Osteocyte (in vitro differentiated cells): ENCODE measurements around the gene ZMYND8. TPM values are rescaled to one million over a fixed set of nuclear protein-coding genes. Genes with fewer than 3 reads are reported as not detected.
"Not testable (repeated sequence)": the region's sequence is repeated elsewhere in the genome, so short reads cannot be mapped to it uniquely, and the experiment has no call there.

ENCODE experiments used
- DNase-seq: peaks from one replicate; pipeline ENCODE4 v3.0.0; 2021; ENCODE audit warnings: mixed read lengths; ENCODE audit not compliant: unreplicated experiment; ENCODE audit errors: extremely low spot score
- H3K27ac Mint-ChIP-seq: one replicate; pipeline ENCODE4 v1.8.0; 2021; ENCODE audit warnings: mild to moderate bottlenecking, mixed read lengths; ENCODE audit not compliant: unreplicated experiment
- H3K27me3 Mint-ChIP-seq: one replicate; pipeline ENCODE4 v1.8.0; 2021; ENCODE audit warnings: mixed read lengths; ENCODE audit not compliant: unreplicated experiment
- H3K36me3 Mint-ChIP-seq: one replicate; pipeline ENCODE4 v1.8.0; 2021; ENCODE audit warnings: mixed read lengths; ENCODE audit not compliant: unreplicated experiment
- H3K4me1 Mint-ChIP-seq: one replicate; pipeline ENCODE4 v1.8.0; 2021; ENCODE audit warnings: mixed read lengths; ENCODE audit not compliant: unreplicated experiment
- H3K4me3 Mint-ChIP-seq: one replicate; pipeline ENCODE4 v1.8.0; 2021; ENCODE audit warnings: mild to moderate bottlenecking, moderate library complexity, mixed read lengths; ENCODE audit not compliant: unreplicated experiment
- H3K9me3 Mint-ChIP-seq: one replicate; pipeline ENCODE4 v1.8.0; 2021; ENCODE audit warnings: mixed read lengths; ENCODE audit not compliant: unreplicated experiment
- CTCF ChIP-seq: fragments of 200-600 bp; sonication (generic); IDR thresholded peaks from 2 replicates; pipeline ENCODE4 v1.5.0; 2021; ENCODE audit warnings: antibody characterized with exemption, mild to moderate bottlenecking, moderate library complexity
- total RNA-seq: library from RNA; stranded (reverse); gene quantifications from 2 replicates; pipeline ENCODE4 v1.2.1, GENCODE V29; 2021

ZMYND8 gene
- total RNA-seq, 1 donor from 2014 or later: 96.5 TPM

- Mint-ChIP-seq H3K27me3 (no peaks in the 10 kb centered on the region), H3K9me3 (peaks cover 6% of the 10 kb centered on the region), H3K36me3 (no peaks in the 10 kb centered on the region), H3K4me3 (no peak overlapping the region), H3K27ac (no peak overlapping the region), H3K4me1 (peaks cover 20% of the 10 kb centered on the region)
- no peak for TF ChIP-seq CTCF
- no peak for DNase-seq
Measured at GRCh38 chr20:47396762-47397476, 40.4 kb upstream of the ZMYND8 start.

GRCh38 chr20:47393796-47394514, 37.5 kb upstream of the ZMYND8 start:
- H3K4me1 Mint-ChIP-seq: peaks cover 30% of the 10 kb centered on the region
- DNase-seq, H3K4me3 Mint-ChIP-seq, H3K27me3 Mint-ChIP-seq, H3K36me3 Mint-ChIP-seq, H3K27ac Mint-ChIP-seq, H3K9me3 Mint-ChIP-seq: not testable (repeated sequence)

- Mint-ChIP-seq H3K27ac (peak overlapping the region; percentile 86), H3K4me1 (peaks cover 26% of the 10 kb centered on the region), H3K4me3 (no peak overlapping the region), H3K27me3 (no peaks in the 10 kb centered on the region), H3K36me3 (no peaks in the 10 kb centered on the region), H3K9me3 (peaks cover 10% of the 10 kb centered on the region)
- no peak for DNase-seq
- TF ChIP-seq CTCF: no peak
Measured at GRCh38 chr20:47392721-47393073, 36.2 kb upstream of the ZMYND8 start.

GRCh38 chr20:47392015-47392720, 35.7 kb upstream of the ZMYND8 start:
- no peaks in the 10 kb centered on the region for H3K27me3 Mint-ChIP-seq
- peak overlapping the region; percentile 86 for H3K27ac Mint-ChIP-seq
- peaks cover 24% of the 10 kb centered on the region for H3K4me1 Mint-ChIP-seq
- peaks cover 10% of the 10 kb centered on the region for H3K9me3 Mint-ChIP-seq
- H3K4me3 Mint-ChIP-seq: peak overlapping the region; percentile 6
- TF ChIP-seq CTCF: no peak
- no peaks in the 10 kb centered on the region for H3K36me3 Mint-ChIP-seq
- DNase-seq: no peak

GRCh38 chr20:47391276-47392010, 34.9 kb upstream of the ZMYND8 start:
- peak overlapping the region; percentile 86 for H3K27ac Mint-ChIP-seq
- H3K27me3 Mint-ChIP-seq: no peaks in the 10 kb centered on the region
- H3K36me3 Mint-ChIP-seq: no peaks in the 10 kb centered on the region
- DNase-seq: no peak
- TF ChIP-seq CTCF: no peak
- no peak overlapping the region for H3K4me3 Mint-ChIP-seq
- H3K9me3 Mint-ChIP-seq: peaks cover 10% of the 10 kb centered on the region
- H3K4me1 Mint-ChIP-seq: peaks cover 23% of the 10 kb centered on the region
